ENCODE results near the gene SLC39A11. TPM values are rescaled to one million over a fixed set of nuclear protein-coding genes. Genes with fewer than 3 reads are reported as not detected.
"Not testable (repeated sequence)": the region's sequence is repeated elsewhere in the genome, so short reads cannot be mapped to it uniquely, and the experiment has no call there.

Gene SLC39A11
- total and polyA plus RNA-seq, 2 experiments from 2014 or later, result 11.7 to 16.4 TPM

- Histone ChIP-seq H3K27ac (no peak overlapping the region), H3K4me2 (ENCODE audit: unreplicated experiment) (no peak overlapping the region), H3K4me1 (ENCODE audit: insufficient read depth) (no peaks in the 10 kb centered on the region), H3K27me3 (replicated peaks; ENCODE audit: insufficient read depth) (peaks cover 7% of the 10 kb centered on the region; the same call in 1 of the 2 replicates), H2AFZ (no peak overlapping the region), H4K20me1 (ENCODE audit: insufficient read depth) (no peaks in the 10 kb centered on the region), H3K79me2 (ENCODE audit: insufficient read depth) (no peaks in the 10 kb centered on the region), H3K4me3 (no peak overlapping the region), H3K36me3 (ENCODE audit: low read depth) (no peaks in the 10 kb centered on the region), H3K9me2 (ENCODE audit: insufficient read depth) (no peaks in the 10 kb centered on the region), H3K9me3 (ENCODE audit: low read depth) (no peaks in the 10 kb centered on the region), H3F3A (ENCODE audit: insufficient read depth) (no peaks in the 10 kb centered on the region), H3K9ac (no peak overlapping the region)
- in situ Hi-C loops (cut with MboI), result no loop called here
- DNase-seq, result no peak
- no peak for TF ChIP-seq EZH2phosphoT487 (IDR thresholded peaks at IDR 0.05; ENCODE audit: insufficient read depth, low read depth)
- TF ChIP-seq EZH2 (IDR thresholded peaks at IDR 0.05; ENCODE audit: insufficient read depth, poor library complexity, severe bottlenecking), result no peak
- WGBS, 2 experiments (ENCODE audit: low coverage in 1 of 2, low lambda C conversion rate in 2 of 2, missing lambda C conversion rate in 2 of 2), result 85 to 87% methylated on average over 7 of the region's 7 CpGs
These were observed 449.8 kb downstream of the SLC39A11 start for GRCh38 chr17:72642720-72643119.

- no peak for TF ChIP-seq EZH2phosphoT487 (IDR thresholded peaks at IDR 0.05; ENCODE audit: insufficient read depth, low read depth)
- H3K79me2 ChIP-seq (ENCODE audit: insufficient read depth), result no peaks in the 10 kb centered on the region
- H3K9me2 ChIP-seq (ENCODE audit: insufficient read depth), result no peaks in the 10 kb centered on the region
- no peak overlapping the region for H3K4me3 ChIP-seq
- H3K27ac ChIP-seq, result no peak overlapping the region
- H3K4me1 ChIP-seq (ENCODE audit: insufficient read depth), result no peaks in the 10 kb centered on the region
- in situ Hi-C loops (cut with MboI), result no loop called here
- no peak overlapping the region for H3K4me2 ChIP-seq (ENCODE audit: unreplicated experiment)
- no peaks in the 10 kb centered on the region for H3F3A ChIP-seq (ENCODE audit: insufficient read depth)
- H3K36me3 ChIP-seq (ENCODE audit: low read depth), result no peaks in the 10 kb centered on the region
- no peak overlapping the region for H2AFZ ChIP-seq
- peaks cover 7% of the 10 kb centered on the region; the same call in 1 of the 2 replicates for H3K27me3 ChIP-seq (replicated peaks; ENCODE audit: insufficient read depth)
- no peaks in the 10 kb centered on the region for H4K20me1 ChIP-seq (ENCODE audit: insufficient read depth)
- H3K9me3 ChIP-seq (ENCODE audit: low read depth), result no peaks in the 10 kb centered on the region
- no peak overlapping the region for H3K9ac ChIP-seq
- DNase-seq, result no peak
- 38 to 55% methylated on average over 34 to 61 of the region's 61 CpGs for WGBS, 2 experiments (ENCODE audit: low coverage in 1 of 2, low lambda C conversion rate in 2 of 2, missing lambda C conversion rate in 2 of 2)
These were observed 451.9 kb downstream of the SLC39A11 start for GRCh38 chr17:72640415-72641165.

- no peak overlapping the region for H3K27ac ChIP-seq
- in situ Hi-C loops (cut with MboI), result no loop called here
- no peak for TF ChIP-seq EZH2 (IDR thresholded peaks at IDR 0.05; ENCODE audit: insufficient read depth, poor library complexity, severe bottlenecking)
- TF ChIP-seq EZH2phosphoT487 (IDR thresholded peaks at IDR 0.05; ENCODE audit: insufficient read depth, low read depth), result no peak
- no peaks in the 10 kb centered on the region for H3K79me2 ChIP-seq (ENCODE audit: insufficient read depth)
- no peak overlapping the region for H3K4me3 ChIP-seq
- H4K20me1 ChIP-seq (ENCODE audit: insufficient read depth), result no peaks in the 10 kb centered on the region
- DNase-seq, result no peak
- no peaks in the 10 kb centered on the region for H3K9me3 ChIP-seq (ENCODE audit: low read depth)
- no peak overlapping the region for H2AFZ ChIP-seq
- peaks cover 7% of the 10 kb centered on the region for H3K27me3 ChIP-seq (replicated peaks; ENCODE audit: insufficient read depth)
- 63 to 70% methylated on average over 7 of the region's 7 CpGs for WGBS, 2 experiments (ENCODE audit: low coverage in 1 of 2, low lambda C conversion rate in 2 of 2, missing lambda C conversion rate in 2 of 2)
- no peaks in the 10 kb centered on the region for H3F3A ChIP-seq (ENCODE audit: insufficient read depth)
- no peak overlapping the region for H3K9ac ChIP-seq
- no peaks in the 10 kb centered on the region for H3K4me1 ChIP-seq (ENCODE audit: insufficient read depth)
- H3K9me2 ChIP-seq (ENCODE audit: insufficient read depth), result no peaks in the 10 kb centered on the region
- H3K4me2 ChIP-seq (ENCODE audit: unreplicated experiment), result no peak overlapping the region
- no peaks in the 10 kb centered on the region for H3K36me3 ChIP-seq (ENCODE audit: low read depth)
These were observed 452.8 kb downstream of the SLC39A11 start for GRCh38 chr17:72639711-72640110.

DNA sequence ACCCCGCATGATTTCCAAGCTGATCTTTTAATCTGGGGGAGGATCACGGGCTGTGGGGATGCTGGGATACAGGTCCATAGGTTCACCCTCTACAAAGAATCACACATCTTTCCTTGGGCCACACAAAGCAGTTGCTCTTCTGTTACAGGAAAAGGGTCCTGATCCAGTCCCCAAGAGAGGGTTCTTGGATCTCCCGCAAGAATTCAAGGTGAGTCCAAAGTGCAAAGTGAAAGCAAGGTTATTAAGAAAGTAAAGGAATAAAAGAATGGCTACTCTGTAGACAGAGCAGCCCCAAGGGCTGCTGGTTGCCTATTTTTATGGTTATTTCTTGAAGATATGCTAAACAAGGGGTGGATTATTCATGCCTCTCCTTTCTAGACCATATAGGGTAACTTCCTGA, 453.6 kb downstream of the SLC39A11 start:
- H3F3A ChIP-seq (ENCODE audit: insufficient read depth); H3K27me3 ChIP-seq (replicated peaks; ENCODE audit: insufficient read depth); in situ Hi-C loops (cut with MboI); H3K4me1 ChIP-seq (ENCODE audit: insufficient read depth); H3K9me3 ChIP-seq (ENCODE audit: low read depth); DNase-seq; H3K36me3 ChIP-seq (ENCODE audit: low read depth); H3K79me2 ChIP-seq (ENCODE audit: insufficient read depth); H3K4me3 ChIP-seq; H4K20me1 ChIP-seq (ENCODE audit: insufficient read depth); H3K4me2 ChIP-seq (ENCODE audit: unreplicated experiment); H3K9me2 ChIP-seq (ENCODE audit: insufficient read depth); H3K27ac ChIP-seq; H3K9ac ChIP-seq; H2AFZ ChIP-seq: not testable (repeated sequence)
- 79 to 91% methylated on average over 3 of the region's 3 CpGs for WGBS, 2 experiments (ENCODE audit: low coverage in 1 of 2, low lambda C conversion rate in 2 of 2, missing lambda C conversion rate in 2 of 2)

Data from GM23248 (cell line).